Osteoblast (primary cell): ENCODE results near the gene CFAP43. TPM values are rescaled to one million over a fixed set of nuclear protein-coding genes. Genes with fewer than 3 reads are reported as not detected.
A peak's percentile ranks its signal among the peaks of the same experiment; 100 is the strongest.

Experiments used
- DNase-seq: peaks from one replicate; pipeline ENCODE4 v3.0.0; 2011; ENCODE audit warnings: low spot score, mixed read lengths; ENCODE audit not compliant: insufficient read length; ENCODE audit errors: missing footprints
- H2AFZ ChIP-seq: 2 replicates; pipeline ENCODE4 v1.6.0; 2011; ENCODE audit warnings: mild to moderate bottlenecking, low read length
- H3K27ac ChIP-seq: 2 replicates; pipeline ENCODE4 v1.5.1; 2011; ENCODE audit warnings: mild to moderate bottlenecking, low read depth, low read length, moderate library complexity
- H3K27me3 ChIP-seq: 2 replicates; pipeline ENCODE4 v1.6.0; 2012; ENCODE audit warnings: mild to moderate bottlenecking, control low read depth, inconsistent platforms, low read length, moderate library complexity; ENCODE audit not compliant: insufficient read depth
- H3K36me3 ChIP-seq: 2 replicates; pipeline ENCODE4 v1.5.1; 2011; ENCODE audit warnings: mild to moderate bottlenecking, low read length, control low read depth, moderate library complexity; ENCODE audit not compliant: insufficient read depth
- H3K4me1 ChIP-seq: 2 replicates; pipeline ENCODE4 v1.5.1; 2011; ENCODE audit warnings: mild to moderate bottlenecking, low read length, control low read depth, moderate library complexity; ENCODE audit not compliant: insufficient read depth
- H3K4me2 ChIP-seq: 2 replicates; pipeline ENCODE4 v1.6.0; 2011; ENCODE audit warnings: mild to moderate bottlenecking, low read length; ENCODE audit not compliant: insufficient read depth
- H3K4me3 ChIP-seq: fragments of 200-600 bp; sonication (generic); 3 replicates; pipeline ENCODE4 v1.5.1; 2012; ENCODE audit warnings: mild to moderate bottlenecking, low read length, inconsistent platforms; ENCODE audit not compliant: insufficient read depth
- H3K79me2 ChIP-seq: 2 replicates; pipeline ENCODE4 v1.6.0; 2012; ENCODE audit warnings: mild to moderate bottlenecking, low read length, control low read depth, inconsistent platforms; ENCODE audit not compliant: insufficient read depth
- H3K9me3 ChIP-seq: 2 replicates; pipeline ENCODE4 v1.5.1; 2011; ENCODE audit warnings: low read depth, low read length, control low read depth
- H4K20me1 ChIP-seq: 2 replicates; pipeline ENCODE4 v1.6.0; 2012; ENCODE audit warnings: mild to moderate bottlenecking, low read length, control low read depth; ENCODE audit not compliant: insufficient read depth
- total RNA-seq: library from RNA; depleted of rRNA; stranded (reverse); fragments of >200 nt; gene quantifications from 2 replicates; pipeline ENCODE4 v1.2.3, GENCODE V29; 2012
- TF ChIP-seq, protein P1 (sequence below): IDR thresholded peaks from 2 replicates; pipeline ENCODE4 v1.5.1; 2011; ENCODE audit warnings: mild to moderate bottlenecking, low read depth, low read length, moderate library complexity; ENCODE audit errors: extremely low read depth

The CFAP43 gene
- total RNA-seq, 1 donor = 0.36 TPM

GRCh38 chr10:104262055-104262454 lies 29.9 kb upstream of the CFAP43 start:
- H3K9me3 ChIP-seq = no peaks in the 10 kb centered on the region
- DNase-seq = no peak
- no peak overlapping the region for H2AFZ ChIP-seq
- H3K79me2 ChIP-seq = peaks cover 73% of the 10 kb centered on the region
- H3K4me2 ChIP-seq = no peak overlapping the region
- peak overlapping the region; percentile 51 for H3K27ac ChIP-seq
- no peak overlapping the region for H3K4me3 ChIP-seq
- H3K4me1 ChIP-seq = peaks cover 28% of the 10 kb centered on the region
- TF ChIP-seq, protein P1, sequence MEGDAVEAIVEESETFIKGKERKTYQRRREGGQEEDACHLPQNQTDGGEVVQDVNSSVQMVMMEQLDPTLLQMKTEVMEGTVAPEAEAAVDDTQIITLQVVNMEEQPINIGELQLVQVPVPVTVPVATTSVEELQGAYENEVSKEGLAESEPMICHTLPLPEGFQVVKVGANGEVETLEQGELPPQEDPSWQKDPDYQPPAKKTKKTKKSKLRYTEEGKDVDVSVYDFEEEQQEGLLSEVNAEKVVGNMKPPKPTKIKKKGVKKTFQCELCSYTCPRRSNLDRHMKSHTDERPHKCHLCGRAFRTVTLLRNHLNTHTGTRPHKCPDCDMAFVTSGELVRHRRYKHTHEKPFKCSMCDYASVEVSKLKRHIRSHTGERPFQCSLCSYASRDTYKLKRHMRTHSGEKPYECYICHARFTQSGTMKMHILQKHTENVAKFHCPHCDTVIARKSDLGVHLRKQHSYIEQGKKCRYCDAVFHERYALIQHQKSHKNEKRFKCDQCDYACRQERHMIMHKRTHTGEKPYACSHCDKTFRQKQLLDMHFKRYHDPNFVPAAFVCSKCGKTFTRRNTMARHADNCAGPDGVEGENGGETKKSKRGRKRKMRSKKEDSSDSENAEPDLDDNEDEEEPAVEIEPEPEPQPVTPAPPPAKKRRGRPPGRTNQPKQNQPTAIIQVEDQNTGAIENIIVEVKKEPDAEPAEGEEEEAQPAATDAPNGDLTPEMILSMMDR = no peak
- H3K36me3 ChIP-seq = peaks cover 96% of the 10 kb centered on the region
- H3K27me3 ChIP-seq = no peaks in the 10 kb centered on the region
- peaks cover 21% of the 10 kb centered on the region for H4K20me1 ChIP-seq

- peak overlapping the region; percentile 51 for H3K27ac ChIP-seq
- H3K4me2 ChIP-seq = peak overlapping the region; percentile 30
- peaks cover 41% of the 10 kb centered on the region for H3K4me1 ChIP-seq
- no peaks in the 10 kb centered on the region for H3K27me3 ChIP-seq
- H4K20me1 ChIP-seq = peaks cover 30% of the 10 kb centered on the region
- H3K9me3 ChIP-seq = no peaks in the 10 kb centered on the region
- peaks cover 83% of the 10 kb centered on the region for H3K79me2 ChIP-seq
- TF ChIP-seq, protein P1 = no peak
- peaks cover 91% of the 10 kb centered on the region for H3K36me3 ChIP-seq
- H3K4me3 ChIP-seq = no peak overlapping the region
- no peak overlapping the region for H2AFZ ChIP-seq
- no peak for DNase-seq
Measured at GRCh38 chr10:104260775-104261115, 28.6 kb upstream of the CFAP43 start.

DNA sequence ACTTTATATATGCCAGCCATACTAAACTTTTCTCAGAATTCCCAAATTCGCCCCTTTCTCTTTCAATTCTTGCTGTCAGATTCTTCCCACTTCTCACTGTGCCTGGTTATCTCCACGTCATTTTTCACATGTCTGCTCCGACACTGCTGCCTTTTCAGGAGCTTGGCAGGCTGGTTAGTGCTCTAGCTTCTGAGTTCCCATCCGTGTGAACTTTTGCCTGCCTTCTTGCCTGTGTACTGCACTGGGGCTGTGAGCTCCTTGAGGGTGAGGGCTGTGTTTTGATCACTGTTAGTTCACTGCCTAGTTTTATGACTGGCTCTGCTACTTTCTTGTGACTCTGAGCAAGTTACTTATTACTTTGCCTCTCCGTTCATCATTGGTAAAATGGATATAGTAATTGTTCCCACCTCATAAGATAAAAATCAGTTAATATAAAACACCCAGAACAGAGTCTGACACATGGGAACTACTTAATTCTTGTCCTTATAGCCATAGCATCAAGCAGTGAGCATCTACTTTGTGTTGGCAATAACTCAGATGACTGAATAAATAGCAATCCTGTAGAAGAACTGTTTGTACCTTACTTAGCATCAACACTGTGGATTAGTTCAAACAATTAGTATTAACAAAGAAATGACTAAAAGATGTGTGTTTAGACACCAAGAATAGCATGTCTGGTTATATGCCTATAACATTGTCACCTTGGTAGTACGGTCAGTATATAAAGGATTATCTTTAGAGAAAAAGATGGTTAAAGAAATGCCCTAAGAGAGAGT lies 28.0 kb upstream of the CFAP43 start:
- Histone ChIP-seq H3K36me3 (peaks cover 85% of the 10 kb centered on the region), H3K9me3 (no peaks in the 10 kb centered on the region), H3K4me2 (peak overlapping the region; percentile 30), H3K27ac (peak overlapping the region; percentile 51), H3K4me3 (no peak overlapping the region), H2AFZ (no peak overlapping the region), H3K4me1 (peaks cover 41% of the 10 kb centered on the region), H3K79me2 (peaks cover 85% of the 10 kb centered on the region), H4K20me1 (peaks cover 25% of the 10 kb centered on the region), H3K27me3 (no peaks in the 10 kb centered on the region)
- DNase-seq = no peak
- TF ChIP-seq, protein P1 = no peak

DNA sequence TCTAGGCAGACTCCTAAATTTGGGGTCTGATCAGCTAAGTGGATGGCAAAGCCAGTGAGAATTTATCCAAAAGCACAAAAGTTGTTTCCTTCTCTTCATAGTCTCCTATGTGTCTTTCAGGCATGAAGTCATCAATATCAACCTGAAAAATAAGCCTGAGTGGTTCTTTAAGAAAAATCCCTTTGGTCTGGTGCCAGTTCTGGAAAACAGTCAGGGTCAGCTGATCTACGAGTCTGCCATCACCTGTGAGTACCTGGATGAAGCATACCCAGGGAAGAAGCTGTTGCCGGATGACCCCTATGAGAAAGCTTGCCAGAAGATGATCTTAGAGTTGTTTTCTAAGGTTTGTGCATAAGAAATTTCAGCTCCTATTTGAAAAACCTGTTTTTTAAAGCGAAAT lies 27.3 kb upstream of the CFAP43 start:
- peaks cover 78% of the 10 kb centered on the region for H3K36me3 ChIP-seq
- H4K20me1 ChIP-seq = peaks cover 23% of the 10 kb centered on the region
- H3K27ac ChIP-seq = peak overlapping the region; percentile 51
- no peak for DNase-seq
- peaks cover 42% of the 10 kb centered on the region for H3K4me1 ChIP-seq
- H3K27me3 ChIP-seq = no peaks in the 10 kb centered on the region
- no peaks in the 10 kb centered on the region for H3K9me3 ChIP-seq
- no peak overlapping the region for H2AFZ ChIP-seq
- H3K4me3 ChIP-seq = no peak overlapping the region
- peaks cover 90% of the 10 kb centered on the region for H3K79me2 ChIP-seq
- no peak overlapping the region for H3K4me2 ChIP-seq
- TF ChIP-seq, protein P1 = no peak
